Vagina (tissue), 2 donors: ENCODE results near the gene HPSE. TPM values are rescaled to one million over a fixed set of nuclear protein-coding genes. Genes with fewer than 3 reads are reported as not detected.
A peak's percentile ranks its signal among the peaks of the same experiment; 100 is the strongest.

Experiments
- DNase-seq, 2 donors: peaks; one replicate each; pipeline ENCODE4 v3.0.0-alpha.2; 2017; ENCODE audit errors: extremely low spot score in 2 of 2
- H3K27ac ChIP-seq: fragments of 200-600 bp; sonication (generic); one replicate; pipeline ENCODE4 v1.5.1; 2019
- H3K27me3 ChIP-seq: fragments of 200-600 bp; sonication (generic); one replicate; pipeline ENCODE4 v1.5.1; 2019
- H3K36me3 ChIP-seq, 2 donors: fragments of 200-600 bp; sonication (generic); one replicate each; pipeline ENCODE4 v1.5.1; 2017 to 2019
- H3K4me1 ChIP-seq: fragments of 200-600 bp; sonication (generic); one replicate; pipeline ENCODE4 v1.5.1; 2019
- H3K4me3 ChIP-seq, 2 donors: fragments of 200-600 bp; sonication (generic); 1 replicate in 1 of 2; 2 replicates in 1 of 2; pipeline ENCODE4 v1.5.1; 2016 to 2019
- H3K9me3 ChIP-seq: fragments of 200-600 bp; sonication (generic); one replicate; pipeline ENCODE4 v1.5.1; 2019
- CTCF ChIP-seq, 3 experiments: fragments of 450-650 bp in 2 of 3; fragments of 200-600 bp in 1 of 3; sonication (generic) in 1 of 3; IDR thresholded peaks; one replicate each; pipeline ENCODE4 v1.5.1; 2017 to 2019; ENCODE audit warnings: antibody characterized with exemption in 3 of 3, mild to moderate bottlenecking in 2 of 3, moderate library complexity in 2 of 3
- POLR2A ChIP-seq, 2 donors: fragments of 450-650 bp; IDR thresholded peaks; one replicate each; pipeline ENCODE4 v1.6.1; 2017; ENCODE audit warnings: antibody characterized with exemption in 2 of 2, mild to moderate bottlenecking in 2 of 2, moderate library complexity in 2 of 2
- POLR2AphosphoS5 ChIP-seq, 2 donors: sonication (generic); formaldehyde crosslinking; IDR thresholded peaks; one replicate each; pipeline ENCODE4 v1.9.0; 2017; ENCODE audit warnings: antibody characterized with exemption in 2 of 2, mild to moderate bottlenecking in 2 of 2, low read depth in 1 of 2; ENCODE audit not compliant: insufficient read depth in 1 of 2
- intact Hi-C: fragments of 100-400 bp; cut with DNase I; formaldehyde crosslinking; loops from one replicate; pipeline ENCODE4 v1.15.1; 2023
- total RNA-seq: library from RNA; depleted of rRNA; stranded (reverse); fragments of >200 nt; gene quantifications from one replicate; pipeline ENCODE4 v1.2.3, GENCODE V29; 2016

Gene HPSE
- total RNA-seq, 1 donor from 2014 or later, result 1.7 TPM

- TF ChIP-seq POLR2A (IDR thresholded peaks at IDR 0.05), result no peak
- Histone ChIP-seq H3K4me1 (no peaks in the 10 kb centered on the region), H3K27ac (no peak overlapping the region), H3K4me3 (no peak overlapping the region), H3K36me3 (no peaks in the 10 kb centered on the region), H3K9me3 (no peaks in the 10 kb centered on the region), H3K27me3 (no peaks in the 10 kb centered on the region)
- DNase-seq, result no peak
- intact Hi-C loops, result no loop called here
Measured at GRCh38 chr4:83362492-83363329, 28.1 kb upstream of the HPSE start.

- Histone ChIP-seq H3K27me3 (no peaks in the 10 kb centered on the region), H3K4me1 (no peaks in the 10 kb centered on the region), H3K27ac (no peak overlapping the region), H3K9me3 (no peaks in the 10 kb centered on the region), H3K36me3 (no peaks in the 10 kb centered on the region), H3K4me3 (no peak overlapping the region)
- TF ChIP-seq CTCF (IDR thresholded peaks at IDR 0.05), result no peak
- no peak for TF ChIP-seq POLR2AphosphoS5 (IDR thresholded peaks at IDR 0.05; ENCODE audit: insufficient read depth in 1 of 2, low read depth in 1 of 2)
- TF ChIP-seq POLR2A (IDR thresholded peaks at IDR 0.05), result no peak
- intact Hi-C loops, result no loop called here
- no peak for DNase-seq
Measured at GRCh38 chr4:83361416-83362103, 26.9 kb upstream of the HPSE start.

- TF ChIP-seq POLR2AphosphoS5 (IDR thresholded peaks at IDR 0.05; ENCODE audit: insufficient read depth in 1 of 2, low read depth in 1 of 2) (no peak), POLR2A (IDR thresholded peaks at IDR 0.05) (no peak), CTCF (IDR thresholded peaks at IDR 0.05) (no peak)
- H3K27me3 ChIP-seq, result no peaks in the 10 kb centered on the region
- H3K36me3 ChIP-seq, result no peaks in the 10 kb centered on the region
- no peak overlapping the region for H3K27ac ChIP-seq
- no peaks in the 10 kb centered on the region for H3K4me1 ChIP-seq
- no peak overlapping the region for H3K4me3 ChIP-seq
- intact Hi-C loops, result no loop called here
- no peak for DNase-seq
- H3K9me3 ChIP-seq, result no peaks in the 10 kb centered on the region
Measured at GRCh38 chr4:83360018-83360417, 25.4 kb upstream of the HPSE start.

GRCh38 chr4:83358410-83358809 is 23.8 kb upstream of the HPSE start:
- no peak overlapping the region for H3K4me3 ChIP-seq
- no peaks in the 10 kb centered on the region for H3K9me3 ChIP-seq
- H3K4me1 ChIP-seq, result no peaks in the 10 kb centered on the region
- no peaks in the 10 kb centered on the region for H3K27me3 ChIP-seq
- no peak for TF ChIP-seq CTCF (IDR thresholded peaks at IDR 0.05)
- TF ChIP-seq POLR2AphosphoS5 (IDR thresholded peaks at IDR 0.05; ENCODE audit: insufficient read depth in 1 of 2, low read depth in 1 of 2), result no peak
- TF ChIP-seq POLR2A (IDR thresholded peaks at IDR 0.05), result no peak
- DNase-seq, result no peak
- H3K36me3 ChIP-seq, result no peaks in the 10 kb centered on the region
- intact Hi-C loops, result no loop called here
- H3K27ac ChIP-seq, result peak overlapping the region; percentile 6

GRCh38 chr4:83356899-83357661 is 22.4 kb upstream of the HPSE start:
- H3K27ac ChIP-seq, result peak overlapping the region; percentile 47
- TF ChIP-seq POLR2AphosphoS5 (IDR thresholded peaks at IDR 0.05; ENCODE audit: insufficient read depth in 1 of 2, low read depth in 1 of 2), result no peak
- no peak for TF ChIP-seq CTCF (IDR thresholded peaks at IDR 0.05)
- no peak for TF ChIP-seq POLR2A (IDR thresholded peaks at IDR 0.05)
- no peaks in the 10 kb centered on the region for H3K36me3 ChIP-seq
- intact Hi-C loops, result no loop called here
- H3K9me3 ChIP-seq, result no peaks in the 10 kb centered on the region
- DNase-seq, result no peak
- H3K4me1 ChIP-seq, result no peaks in the 10 kb centered on the region
- H3K27me3 ChIP-seq, result no peaks in the 10 kb centered on the region
- H3K4me3 ChIP-seq, result no peak overlapping the region
